Skeletal muscle tissue (tissue), 4 donors: ENCODE data around the gene CEACAM18. TPM values are rescaled to one million over a fixed set of nuclear protein-coding genes. Genes with fewer than 3 reads are reported as not detected.
"Not testable (repeated sequence)": the region's sequence is repeated elsewhere in the genome, so short reads cannot be mapped to it uniquely, and the experiment has no call there.

Experiments
- H3K27ac ChIP-seq: one replicate; pipeline ENCODE4 v1.7.0; 2013; ENCODE audit warnings: mild to moderate bottlenecking, low read depth, low read length, inconsistent platforms
- H3K27me3 ChIP-seq, 3 donors: one replicate each; pipeline ENCODE4 v1.7.0; 2013; ENCODE audit warnings: low read length in 3 of 3; ENCODE audit not compliant: control insufficient read depth in 3 of 3, insufficient read depth in 3 of 3
- H3K36me3 ChIP-seq, 3 donors: one replicate each; pipeline ENCODE4 v1.7.0; 2013; ENCODE audit warnings: low read length in 3 of 3; ENCODE audit not compliant: control insufficient read depth in 3 of 3, insufficient read depth in 3 of 3
- H3K4me1 ChIP-seq, 3 donors: one replicate each; pipeline ENCODE4 v1.7.0; 2013; ENCODE audit warnings: low read length in 3 of 3, mild to moderate bottlenecking in 3 of 3; ENCODE audit not compliant: control insufficient read depth in 3 of 3, insufficient read depth in 3 of 3
- H3K4me3 ChIP-seq, 3 donors: one replicate each; pipeline ENCODE4 v1.7.0; 2013; ENCODE audit warnings: low read length in 3 of 3
- H3K9ac ChIP-seq, 3 donors: one replicate each; pipeline ENCODE4 v1.7.0; 2013; ENCODE audit warnings: low read length in 3 of 3, mild to moderate bottlenecking in 3 of 3, moderate library complexity in 2 of 3, low read depth in 1 of 3
- H3K9me3 ChIP-seq, 3 donors: one replicate each; pipeline ENCODE4 v1.7.0; 2013; ENCODE audit warnings: low read length in 3 of 3; ENCODE audit not compliant: control insufficient read depth in 3 of 3
- total RNA-seq: library from RNA; depleted of rRNA; stranded (reverse); fragments of >200 nt; gene quantifications from one replicate; pipeline ENCODE4 v1.2.3, GENCODE V29; 2014
- donor health status: Osteomylitis.

CEACAM18 gene
- total RNA-seq, 1 donor from 2014 or later = not detected

GRCh38 chr19:51485960-51486660 lies 7.8 kb downstream of the CEACAM18 start:
- Histone ChIP-seq H3K9ac (no peak overlapping the region), H3K4me3 (no peak overlapping the region), H3K36me3 (no peaks in the 10 kb centered on the region), H3K9me3 (peaks cover 0 to 3% (median 0%) of the 10 kb centered on the region in 3 donors), H3K27ac (no peak overlapping the region), H3K4me1 (no peaks in the 10 kb centered on the region), H3K27me3 (peaks cover 2 to 13% (median 6%) of the 10 kb centered on the region in 3 donors)

GRCh38 chr19:51488491-51488890 lies 10.2 kb downstream of the CEACAM18 start:
- no peaks in the 10 kb centered on the region for H3K36me3 ChIP-seq
- no peak overlapping the region for H3K27ac ChIP-seq
- peaks cover 0 to 5% (median 0%) of the 10 kb centered on the region in 3 donors for H3K9me3 ChIP-seq
- H3K9ac ChIP-seq = no peak overlapping the region
- H3K4me1 ChIP-seq = no peaks in the 10 kb centered on the region
- no peak overlapping the region for H3K4me3 ChIP-seq
- peaks cover 0 to 10% (median 2%) of the 10 kb centered on the region in 3 donors for H3K27me3 ChIP-seq

- no peaks in the 10 kb centered on the region for H3K36me3 ChIP-seq
- H3K9ac ChIP-seq = no peak overlapping the region
- peaks cover 0 to 10% (median 2%) of the 10 kb centered on the region in 3 donors for H3K27me3 ChIP-seq
Measured at GRCh38 chr19:51489113-51489512, 10.8 kb downstream of the CEACAM18 start.

GRCh38 chr19:51490676-51491075 lies 12.3 kb downstream of the CEACAM18 start:
- Histone ChIP-seq H3K36me3 (no peaks in the 10 kb centered on the region), H3K4me1 (no peaks in the 10 kb centered on the region), H3K9me3 (peaks cover 0 to 5% (median 0%) of the 10 kb centered on the region in 3 donors), H3K9ac (no peak overlapping the region), H3K27me3 (peaks cover 2 to 5% (median 2%) of the 10 kb centered on the region in 3 donors), H3K27ac (no peak overlapping the region), H3K4me3 (no peak overlapping the region)

More at GRCh38 chr19:51489113-51489512, 10.8 kb downstream of the CEACAM18 start:
- H3K4me1 ChIP-seq = no peaks in the 10 kb centered on the region
- H3K27ac ChIP-seq = no peak overlapping the region
- peaks cover 0 to 5% (median 0%) of the 10 kb centered on the region in 3 donors for H3K9me3 ChIP-seq
- H3K4me3 ChIP-seq = no peak overlapping the region

GRCh38 chr19:51491586-51491985 lies 13.2 kb downstream of the CEACAM18 start:
- Histone ChIP-seq H3K27ac (no peak overlapping the region), H3K9ac (no peak overlapping the region), H3K4me1 (no peaks in the 10 kb centered on the region), H3K27me3 (peaks cover 0 to 2% (median 2%) of the 10 kb centered on the region in 3 donors), H3K9me3 (peaks cover 0 to 5% (median 0%) of the 10 kb centered on the region in 3 donors), H3K36me3 (no peaks in the 10 kb centered on the region), H3K4me3 (no peak overlapping the region)

- Histone ChIP-seq H3K27me3 (peaks cover 0 to 2% (median 2%) of the 10 kb centered on the region in 3 donors), H3K4me3 (no peak overlapping the region), H3K9ac (no peak overlapping the region)
Measured at GRCh38 chr19:51493776-51494175, 15.4 kb downstream of the CEACAM18 start.

GRCh38 chr19:51497666-51498065 lies 19.3 kb downstream of the CEACAM18 start:
- Histone ChIP-seq H3K9ac (no peak overlapping the region), H3K36me3 (no peaks in the 10 kb centered on the region), H3K4me1 (no peaks in the 10 kb centered on the region), H3K4me3 (no peak overlapping the region), H3K27ac (no peak overlapping the region), H3K27me3 (peaks cover 0 to 10% (median 7%) of the 10 kb centered on the region in 3 donors), H3K9me3 (peaks cover 0 to 2% (median 0%) of the 10 kb centered on the region in 3 donors)

More at GRCh38 chr19:51493776-51494175, 15.4 kb downstream of the CEACAM18 start:
- Histone ChIP-seq H3K36me3 (no peaks in the 10 kb centered on the region), H3K9me3 (peaks cover 0 to 5% (median 0%) of the 10 kb centered on the region in 3 donors), H3K27ac (no peak overlapping the region), H3K4me1 (no peaks in the 10 kb centered on the region)

GRCh38 chr19:51500931-51501330 lies 22.6 kb downstream of the CEACAM18 start:
- H3K27ac ChIP-seq, H3K9me3 ChIP-seq, H3K4me1 ChIP-seq: not testable (repeated sequence)

GRCh38 chr19:51501594-51502263 lies 23.4 kb downstream of the CEACAM18 start, which contains the start of gene SIGLEC12:
Gene SIGLEC12 (minus strand): TSS chr19:51501800. CDS start chr19:51501733, 67 bp downstream.
- Histone ChIP-seq H3K36me3 (no peaks in the 10 kb centered on the region), H3K4me1 (no peaks in the 10 kb centered on the region), H3K27me3 (peaks cover 0 to 7% (median 7%) of the 10 kb centered on the region in 3 donors), H3K9ac (no peak within 1 kb of the TSS), H3K9me3 (no peaks in the 10 kb centered on the region), H3K4me3 (no peak within 1 kb of the TSS), H3K27ac (no peak within 1 kb of the TSS)

More at GRCh38 chr19:51500931-51501330, 22.6 kb downstream of the CEACAM18 start:
- H3K27me3 ChIP-seq, H3K9ac ChIP-seq, H3K36me3 ChIP-seq, H3K4me3 ChIP-seq: not testable (repeated sequence)
